MCF 10A (cell line): ENCODE measurements around the gene CSF3R. TPM values are rescaled to one million over a fixed set of nuclear protein-coding genes. Genes with fewer than 3 reads are reported as not detected.

Source experiments
- Bru-seq: library from RNA; stranded (reverse); fragments of 400-500 nt; gene quantifications from one replicate; lab custom pipeline; 2021; lab: Mats Ljungman, UMichigan
- BruChase-seq, 2 experiments: library from RNA; stranded (reverse); fragments of 400-500 nt; gene quantifications; one replicate each; lab custom pipeline; 2021; lab: Mats Ljungman, UMichigan
- BruUV-seq: library from RNA; stranded (reverse); fragments of 400-500 nt; replicated peaks from 2 replicates; lab custom pipeline; 2021; lab: Mats Ljungman, UMichigan
- CTCF ChIA-PET: fragments of 300-600 bp; sonication (Branson Sonifier 250); formaldehyde crosslinking; extraction: SDS; loops from one replicate; lab custom pipeline; 2021; ENCODE audit warnings: antibody characterized with exemption, inconsistent platforms; lab: Yijun Ruan, JAX
- POLR2A ChIA-PET: fragments of 300-600, 350-650 bp; sonication (Branson Sonifier 250); formaldehyde crosslinking; extraction: SDS; loops from one replicate; lab custom pipeline; 2020; ENCODE audit warnings: antibody characterized with exemption, inconsistent platforms; lab: Yijun Ruan, JAX
- DNase-seq: peaks from one replicate; pipeline ENCODE4 v3.0.0-alpha.2; 2018; ENCODE audit not compliant: unreplicated experiment
- H3K27ac Mint-ChIP-seq: one replicate; pipeline ENCODE4 v1.8.0; 2022; ENCODE audit warnings: mild to moderate bottlenecking, low read depth, mixed read lengths; ENCODE audit not compliant: unreplicated experiment
- H3K27me3 Mint-ChIP-seq: one replicate; pipeline ENCODE4 v1.8.0; 2022; ENCODE audit warnings: mixed read lengths; ENCODE audit not compliant: insufficient read depth, unreplicated experiment
- H3K36me3 Mint-ChIP-seq: one replicate; pipeline ENCODE4 v1.8.0; 2022; ENCODE audit warnings: mild to moderate bottlenecking, moderate library complexity, mixed read lengths; ENCODE audit not compliant: insufficient read depth, unreplicated experiment
- H3K4me1 Mint-ChIP-seq: one replicate; pipeline ENCODE4 v1.8.0; 2022; ENCODE audit warnings: mixed read lengths; ENCODE audit not compliant: insufficient read depth, unreplicated experiment
- H3K4me3 Mint-ChIP-seq: one replicate; pipeline ENCODE4 v1.8.0; 2022; ENCODE audit warnings: mild to moderate bottlenecking, moderate library complexity, mixed read lengths; ENCODE audit not compliant: unreplicated experiment
- H3K9me3 Mint-ChIP-seq: one replicate; pipeline ENCODE4 v1.8.0; 2022; ENCODE audit warnings: mixed read lengths; ENCODE audit not compliant: unreplicated experiment
- intact Hi-C: fragments of 100-400 bp; cut with micrococcal nuclease; formaldehyde crosslinking; loops from 2 replicates; pipeline ENCODE4 v1.14.1; 2022
- long read RNA-seq: library from polyadenylated mRNA; stranded (forward); transcript quantifications from one replicate; pipeline ENCODE4 v2.0.0, GENCODE V29; 2022
- total RNA-seq: library from RNA; stranded (reverse); gene quantifications from 2 replicates; pipeline ENCODE4 v1.2.3, GENCODE V29; 2022
- TF ChIP-seq, protein P1 (sequence below): fragments of 200-600 bp; IDR thresholded peaks from one replicate; pipeline ENCODE4 v1.8.0; 2022; ENCODE audit warnings: antibody characterized with exemption, mild to moderate bottlenecking; ENCODE audit not compliant: unreplicated experiment

Gene CSF3R
- total RNA-seq (not detected in 2 replicates), Bru-seq, nascent RNA (not detected), BruChase-seq, experiment 1, labeled RNA remaining after a 6-hour chase (not detected), BruChase-seq, experiment 2, labeled RNA remaining after a 2-hour chase (not detected)
- long read RNA-seq = 0 reads

GRCh38 chr1:36482724-36483388 is at the start of gene CSF3R:
CSF3R (minus strand) TSS chr1:36482913; CDS start chr1:36479496, 3,417 bp downstream.
- intact Hi-C loops = no loop called here

GRCh38 chr1:36531833-36532232 is 49.1 kb upstream of the CSF3R start:
- CTCF ChIA-PET = interaction anchor here (0.6 to 5.7 kb wide), 2 partner anchors 16 to 189 kb away, joined by 3 to 27 read pairs; no protein-coding TSS in a partner anchor
- no peaks in the 10 kb centered on the region for H3K9me3 Mint-ChIP-seq
- intact Hi-C loops = no loop called here

More at GRCh38 chr1:36482724-36483388, at the start of gene CSF3R:
- no peak within 1 kb of the TSS for H3K27ac Mint-ChIP-seq
- peaks cover 8% of the 10 kb centered on the region for H3K27me3 Mint-ChIP-seq
- H3K4me1 Mint-ChIP-seq = peaks cover 12% of the 10 kb centered on the region
- H3K36me3 Mint-ChIP-seq = no peaks in the 10 kb centered on the region
- ChIA-PET CTCF (interaction anchor here (0.5 to 0.7 kb wide), 2 partner anchors 14 to 1617 kb away, joined by 3 read pairs; no protein-coding TSS in a partner anchor), POLR2A (interaction anchor here (0.7 kb wide), 1 partner anchor 1032 kb away, joined by 3 read pairs; no protein-coding TSS in a partner anchor)
- TF ChIP-seq, protein P1, sequence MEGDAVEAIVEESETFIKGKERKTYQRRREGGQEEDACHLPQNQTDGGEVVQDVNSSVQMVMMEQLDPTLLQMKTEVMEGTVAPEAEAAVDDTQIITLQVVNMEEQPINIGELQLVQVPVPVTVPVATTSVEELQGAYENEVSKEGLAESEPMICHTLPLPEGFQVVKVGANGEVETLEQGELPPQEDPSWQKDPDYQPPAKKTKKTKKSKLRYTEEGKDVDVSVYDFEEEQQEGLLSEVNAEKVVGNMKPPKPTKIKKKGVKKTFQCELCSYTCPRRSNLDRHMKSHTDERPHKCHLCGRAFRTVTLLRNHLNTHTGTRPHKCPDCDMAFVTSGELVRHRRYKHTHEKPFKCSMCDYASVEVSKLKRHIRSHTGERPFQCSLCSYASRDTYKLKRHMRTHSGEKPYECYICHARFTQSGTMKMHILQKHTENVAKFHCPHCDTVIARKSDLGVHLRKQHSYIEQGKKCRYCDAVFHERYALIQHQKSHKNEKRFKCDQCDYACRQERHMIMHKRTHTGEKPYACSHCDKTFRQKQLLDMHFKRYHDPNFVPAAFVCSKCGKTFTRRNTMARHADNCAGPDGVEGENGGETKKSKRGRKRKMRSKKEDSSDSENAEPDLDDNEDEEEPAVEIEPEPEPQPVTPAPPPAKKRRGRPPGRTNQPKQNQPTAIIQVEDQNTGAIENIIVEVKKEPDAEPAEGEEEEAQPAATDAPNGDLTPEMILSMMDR = no peak
- no peak for DNase-seq
- BruUV-seq = no TSS peak
- no peak within 1 kb of the TSS for H3K4me3 Mint-ChIP-seq
- H3K9me3 Mint-ChIP-seq = no peaks in the 10 kb centered on the region

DNA sequence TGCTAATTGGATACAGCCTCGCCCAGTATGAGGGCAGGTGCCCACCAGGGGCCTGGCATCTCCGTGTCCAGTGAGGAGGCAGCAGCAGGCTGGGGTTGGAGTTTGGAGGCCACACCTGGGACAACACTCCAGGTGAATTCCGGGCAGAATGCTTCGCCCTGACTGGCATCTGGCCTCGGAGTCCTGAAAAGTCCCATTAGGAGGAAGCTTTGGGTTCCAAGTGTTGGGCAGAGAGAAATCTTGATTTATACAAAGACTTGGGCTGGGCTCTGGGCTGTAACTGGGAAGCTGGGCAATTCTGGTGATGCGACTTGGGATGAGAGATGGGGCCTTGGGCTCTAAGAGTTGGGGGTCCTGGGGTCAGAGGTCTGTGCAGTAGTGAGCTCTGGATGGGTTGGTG is 48.1 kb upstream of the CSF3R start:
- no TSS peak for BruUV-seq
- CTCF ChIA-PET = interaction anchor here (5.7 kb wide), 1 partner anchor 15 kb away, joined by 27 read pairs; no protein-coding TSS in a partner anchor
- intact Hi-C loops = no loop called here

More at GRCh38 chr1:36531833-36532232, 49.1 kb upstream of the CSF3R start:
- Mint-ChIP-seq H3K4me1 (no peaks in the 10 kb centered on the region), H3K4me3 (no peak overlapping the region), H3K27ac (no peak overlapping the region), H3K36me3 (no peaks in the 10 kb centered on the region), H3K27me3 (peaks cover 47% of the 10 kb centered on the region)
- TF ChIP-seq, protein P1 = no peak
- no peak for DNase-seq
- POLR2A ChIA-PET = no interaction called here
- no TSS peak for BruUV-seq

More for the DNA sequence above, 48.1 kb upstream of the CSF3R start:
- no peak for DNase-seq
- POLR2A ChIA-PET = interaction anchor here (0.7 kb wide), 1 partner anchor 57 kb away, joined by 3 read pairs; no protein-coding TSS in a partner anchor
- Mint-ChIP-seq H3K4me1 (no peaks in the 10 kb centered on the region), H3K9me3 (no peaks in the 10 kb centered on the region), H3K4me3 (no peak overlapping the region), H3K27me3 (peaks cover 38% of the 10 kb centered on the region), H3K27ac (no peak overlapping the region), H3K36me3 (no peaks in the 10 kb centered on the region)
- TF ChIP-seq, protein P1 = no peak
